Choroid plexus epithelial cell (primary cell): Measurements from ENCODE around the gene GEMIN7.
A peak's percentile ranks its signal among the peaks of the same experiment; 100 is the strongest.
"Not testable (repeated sequence)": the region's sequence is repeated elsewhere in the genome, so short reads cannot be mapped to it uniquely, and the experiment has no call there.

Source experiments
- DNase-seq: peaks from one replicate; pipeline ENCODE4 v3.0.0-alpha.2; 2010; ENCODE audit warnings: low read depth
- H3K4me3 ChIP-seq: 2 replicates; pipeline ENCODE4 v1.5.1; 2011; ENCODE audit warnings: low read depth, mild to moderate bottlenecking, control low read depth, low read length, moderate library complexity
- TF ChIP-seq, protein P1 (sequence below): conservative IDR thresholded peaks from 2 replicates; pipeline ENCODE4 v1.5.1; 2011; ENCODE audit warnings: low read depth, mild to moderate bottlenecking, control low read depth, inconsistent platforms, low read length, moderate library complexity

The GEMIN7 gene

DNA sequence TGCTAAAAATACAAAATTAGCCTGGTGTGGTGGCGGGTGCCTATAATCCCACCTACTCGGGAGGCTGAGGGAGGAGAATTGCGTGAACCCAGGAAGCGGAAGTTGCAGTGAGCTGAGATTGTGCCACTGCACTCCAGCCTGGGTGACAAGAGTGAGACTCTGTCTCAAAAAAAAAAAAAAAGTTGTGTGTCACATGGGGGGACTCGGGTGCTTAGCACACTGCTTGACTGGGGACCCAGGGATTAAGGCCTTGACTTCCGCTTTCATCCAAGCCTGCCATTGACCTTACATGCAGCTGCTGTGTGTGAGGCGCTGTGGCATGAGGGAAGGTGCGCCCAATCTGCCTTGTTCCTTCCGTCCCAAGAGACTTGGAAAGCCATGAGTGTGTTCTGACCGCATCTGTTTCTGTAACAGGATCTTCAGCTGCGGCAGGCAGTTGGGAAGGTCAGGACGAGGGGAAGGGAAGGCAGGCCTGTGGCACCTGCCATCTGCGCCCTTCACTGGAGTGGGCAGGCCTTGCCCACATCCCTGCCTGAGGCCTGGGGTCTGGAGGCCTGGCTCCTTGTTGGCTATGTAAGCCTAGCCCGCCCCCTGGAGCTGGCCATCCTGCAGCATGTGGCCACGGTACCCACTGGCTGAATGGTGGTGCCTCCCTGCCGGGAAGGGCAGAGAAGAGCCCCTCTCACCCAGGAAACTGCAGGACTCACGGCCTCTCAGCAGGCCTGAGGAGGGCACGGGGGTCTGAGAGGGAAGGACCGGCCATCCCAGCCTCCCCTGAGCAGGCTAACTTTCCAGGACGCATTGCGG lies 37.0 kb downstream of the GEMIN7 start:
- TF ChIP-seq, protein P1, sequence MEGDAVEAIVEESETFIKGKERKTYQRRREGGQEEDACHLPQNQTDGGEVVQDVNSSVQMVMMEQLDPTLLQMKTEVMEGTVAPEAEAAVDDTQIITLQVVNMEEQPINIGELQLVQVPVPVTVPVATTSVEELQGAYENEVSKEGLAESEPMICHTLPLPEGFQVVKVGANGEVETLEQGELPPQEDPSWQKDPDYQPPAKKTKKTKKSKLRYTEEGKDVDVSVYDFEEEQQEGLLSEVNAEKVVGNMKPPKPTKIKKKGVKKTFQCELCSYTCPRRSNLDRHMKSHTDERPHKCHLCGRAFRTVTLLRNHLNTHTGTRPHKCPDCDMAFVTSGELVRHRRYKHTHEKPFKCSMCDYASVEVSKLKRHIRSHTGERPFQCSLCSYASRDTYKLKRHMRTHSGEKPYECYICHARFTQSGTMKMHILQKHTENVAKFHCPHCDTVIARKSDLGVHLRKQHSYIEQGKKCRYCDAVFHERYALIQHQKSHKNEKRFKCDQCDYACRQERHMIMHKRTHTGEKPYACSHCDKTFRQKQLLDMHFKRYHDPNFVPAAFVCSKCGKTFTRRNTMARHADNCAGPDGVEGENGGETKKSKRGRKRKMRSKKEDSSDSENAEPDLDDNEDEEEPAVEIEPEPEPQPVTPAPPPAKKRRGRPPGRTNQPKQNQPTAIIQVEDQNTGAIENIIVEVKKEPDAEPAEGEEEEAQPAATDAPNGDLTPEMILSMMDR, result no peak
- H3K4me3 ChIP-seq, result no peak overlapping the region
- no peak for DNase-seq

DNA sequence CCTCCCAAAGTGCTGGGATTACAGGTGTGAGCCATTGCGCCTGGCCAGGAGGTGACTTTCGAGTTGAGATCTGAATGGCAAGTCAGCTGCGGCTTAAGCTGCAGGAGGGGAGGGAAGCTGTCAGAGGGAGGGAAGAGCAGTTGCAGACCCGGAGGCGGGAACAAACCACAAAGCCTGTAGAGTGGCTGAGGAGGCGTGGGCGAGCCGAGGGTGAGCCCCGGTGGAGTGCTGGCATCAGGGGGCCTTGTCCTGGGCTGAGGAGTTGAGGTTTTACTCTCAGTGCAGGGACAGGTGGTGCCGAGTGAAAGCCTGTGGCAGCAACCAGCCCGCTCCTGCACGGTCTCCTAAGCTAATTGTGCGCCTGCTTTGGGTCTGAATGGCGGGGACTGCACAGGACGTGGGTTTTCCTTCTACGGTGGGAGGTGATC lies 38.1 kb downstream of the GEMIN7 start:
- H3K4me3 ChIP-seq, result no peak overlapping the region
- peak; percentile 26 for DNase-seq
- TF ChIP-seq, protein P1, result no peak

DNA sequence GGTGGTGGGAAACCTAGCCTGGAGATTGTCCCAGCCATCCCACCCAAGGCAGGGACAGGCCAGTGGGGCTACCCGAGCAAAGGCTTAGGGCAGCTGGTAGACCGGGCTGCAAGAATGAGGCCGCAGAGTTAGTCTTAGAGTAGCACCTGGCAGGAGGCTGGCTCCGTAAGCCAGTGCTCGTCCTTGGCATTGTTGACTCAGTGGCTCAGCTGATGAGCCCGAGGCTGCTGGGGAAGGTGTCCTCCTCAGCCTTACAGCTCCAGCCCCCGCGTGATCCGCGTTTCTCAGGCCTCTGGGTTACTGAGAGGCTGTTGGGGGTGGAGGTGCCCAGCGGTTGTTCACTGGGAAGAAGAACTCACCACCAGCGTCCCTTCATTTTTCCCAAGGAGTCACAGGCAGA lies 38.6 kb downstream of the GEMIN7 start:
- DNase-seq, result no peak
- H3K4me3 ChIP-seq, result no peak overlapping the region
- TF ChIP-seq, protein P1, result no peak

GRCh38 chr19:45118106-45118505 lies 39.0 kb downstream of the GEMIN7 start:
- TF ChIP-seq, protein P1, result no peak
- H3K4me3 ChIP-seq, result no peak overlapping the region
- no peak for DNase-seq

DNA sequence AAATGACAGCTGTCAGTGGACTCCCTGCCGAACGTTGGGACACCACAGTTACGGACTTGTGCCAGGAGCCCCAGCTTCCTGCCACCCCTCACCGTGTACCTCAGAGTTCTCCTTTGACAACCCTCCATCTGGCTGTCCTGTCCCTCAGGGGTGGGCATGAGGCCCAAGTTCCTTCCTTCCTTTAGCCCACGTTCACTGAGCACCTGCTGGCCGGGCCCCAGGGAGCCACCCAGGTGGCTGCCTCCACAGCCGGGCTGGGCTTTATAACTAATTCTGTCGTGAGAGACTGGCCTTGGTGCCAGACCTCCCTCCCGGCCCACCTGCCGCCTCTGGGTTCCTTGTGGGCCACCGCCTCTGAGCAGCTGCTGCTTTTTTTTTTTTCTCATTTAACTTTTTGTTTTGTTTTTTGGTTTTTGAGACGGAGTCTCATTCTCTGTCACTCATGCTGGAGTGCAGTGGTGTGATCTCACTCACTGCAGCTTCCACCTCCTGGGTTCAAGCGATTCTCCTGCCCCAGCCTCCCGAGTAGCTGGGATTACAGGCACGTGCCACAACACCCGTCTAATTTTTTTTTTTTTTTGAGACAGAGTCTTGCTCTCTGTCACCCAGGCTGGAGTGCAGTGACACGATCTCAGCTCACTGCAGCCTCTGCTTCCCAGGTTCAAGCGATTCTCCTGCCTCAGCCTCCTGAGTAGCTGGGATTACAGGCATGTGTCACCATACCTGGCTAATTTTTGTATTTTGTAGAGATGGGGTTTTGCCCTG lies 39.7 kb downstream of the GEMIN7 start:
- DNase-seq, H3K4me3 ChIP-seq: not testable (repeated sequence)

DNA sequence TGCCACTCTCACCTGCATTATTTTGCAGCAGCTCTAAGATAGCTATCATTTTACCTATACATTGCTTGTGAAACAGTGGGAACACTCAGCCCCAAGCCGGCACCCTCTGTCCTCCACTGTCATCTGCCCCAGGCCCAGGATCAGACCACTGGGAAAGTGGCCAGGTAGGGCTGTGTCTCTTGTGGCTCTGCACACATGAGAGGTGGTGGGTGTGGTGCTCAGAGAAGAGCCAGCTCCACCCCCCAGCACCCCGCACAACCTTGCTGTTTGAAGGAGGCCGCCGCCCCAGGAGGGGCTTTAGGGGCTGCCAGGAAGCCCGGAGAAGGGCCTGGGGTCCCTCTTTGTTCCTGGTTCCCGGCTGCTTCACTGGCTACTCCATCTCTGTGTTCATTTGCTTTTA lies 40.5 kb downstream of the GEMIN7 start:
- no peak for DNase-seq
- H3K4me3 ChIP-seq, result no peak overlapping the region

GRCh38 chr19:45121827-45122345 lies 42.8 kb downstream of the GEMIN7 start:
- TF ChIP-seq, protein P1, result no peak
- DNase-seq, result no peak
- H3K4me3 ChIP-seq, result no peak overlapping the region

More for the DNA sequence above, 40.5 kb downstream of the GEMIN7 start:
- TF ChIP-seq, protein P1, result no peak
